CD4-positive, alpha-beta T cell treated with Interleukin-15 for 4 hours (primary cell): ENCODE data around the gene KCNB1.

Experiments
- DNase-seq: peaks from one replicate; pipeline ENCODE4 v3.0.0-alpha.2; 2020; ENCODE audit warnings: low spot score

The KCNB1 gene

GRCh38 chr20:49469060-49469459 is 13.4 kb downstream of the KCNB1 start:
- no peak for DNase-seq

- no peak for DNase-seq
Measured at GRCh38 chr20:49468412-49468811, 14.1 kb downstream of the KCNB1 start.

- DNase-seq = no peak
Measured at GRCh38 chr20:49466114-49466912, 16.2 kb downstream of the KCNB1 start.

- DNase-seq = no peak
Measured at GRCh38 chr20:49464556-49464955, 17.9 kb downstream of the KCNB1 start.

GRCh38 chr20:49462626-49463025 is 19.8 kb downstream of the KCNB1 start:
- DNase-seq = no peak

- DNase-seq = no peak
Measured at GRCh38 chr20:49461894-49462620, 20.4 kb downstream of the KCNB1 start.

GRCh38 chr20:49460916-49461315 is 21.6 kb downstream of the KCNB1 start:
- no peak for DNase-seq

GRCh38 chr20:49460131-49460530 is 22.3 kb downstream of the KCNB1 start:
- no peak for DNase-seq

GRCh38 chr20:49459684-49460083 is 22.8 kb downstream of the KCNB1 start:
- no peak for DNase-seq

GRCh38 chr20:49457444-49457843 is 25.0 kb downstream of the KCNB1 start:
- DNase-seq = no peak

- no peak for DNase-seq
Measured at GRCh38 chr20:49456646-49457045, 25.8 kb downstream of the KCNB1 start.

GRCh38 chr20:49455691-49456090 is 26.8 kb downstream of the KCNB1 start:
- DNase-seq = no peak

- DNase-seq = no peak
Measured at GRCh38 chr20:49452011-49452482, 30.4 kb downstream of the KCNB1 start.

- DNase-seq = no peak
Measured at GRCh38 chr20:49450281-49450721, 32.2 kb downstream of the KCNB1 start.

- DNase-seq = no peak
Measured at GRCh38 chr20:49448917-49449316, 33.6 kb downstream of the KCNB1 start.

- DNase-seq = no peak
Measured at GRCh38 chr20:49447946-49448809, 34.3 kb downstream of the KCNB1 start.

GRCh38 chr20:49447364-49447763 is 35.1 kb downstream of the KCNB1 start:
- no peak for DNase-seq

- no peak for DNase-seq
Measured at GRCh38 chr20:49446808-49447207, 35.7 kb downstream of the KCNB1 start.

GRCh38 chr20:49446080-49446479 is 36.4 kb downstream of the KCNB1 start:
- no peak for DNase-seq

- no peak for DNase-seq
Measured at GRCh38 chr20:49445176-49445575, 37.3 kb downstream of the KCNB1 start.

GRCh38 chr20:49444553-49444990 is 37.9 kb downstream of the KCNB1 start:
- no peak for DNase-seq

- DNase-seq = no peak
Measured at GRCh38 chr20:49437057-49437456, 45.4 kb downstream of the KCNB1 start.
